Large intestine (tissue), 3 donors: ENCODE results near the gene TNS1. TPM values are rescaled to one million over a fixed set of nuclear protein-coding genes. Genes with fewer than 3 reads are reported as not detected.
"Not testable (repeated sequence)": the region's sequence is repeated elsewhere in the genome, so short reads cannot be mapped to it uniquely, and the experiment has no call there.

Experiments
- DNase-seq, 2 donors: peaks; one replicate each; pipeline versions ENCODE4 v3.0.0 to v3.0.0-alpha.2; 2013
- H3K27ac ChIP-seq: one replicate; pipeline ENCODE4 v1.5.1; 2013; ENCODE audit warnings: low read length
- H3K27me3 ChIP-seq: 2 replicates; pipeline ENCODE4 v1.6.1; 2013; ENCODE audit warnings: low read length; ENCODE audit not compliant: control insufficient read depth, insufficient read depth
- H3K36me3 ChIP-seq: 2 replicates; pipeline ENCODE4 v1.6.1; 2013; ENCODE audit warnings: low read length; ENCODE audit not compliant: control insufficient read depth, insufficient read depth
- H3K4me1 ChIP-seq: one replicate; pipeline ENCODE4 v1.6.1; 2013; ENCODE audit warnings: low read length; ENCODE audit not compliant: control insufficient read depth, insufficient read depth
- H3K4me3 ChIP-seq: one replicate; pipeline ENCODE4 v1.5.1; 2013; ENCODE audit warnings: low read length
- H3K9me3 ChIP-seq: one replicate; pipeline ENCODE4 v1.6.1; 2013; ENCODE audit warnings: mild to moderate bottlenecking, low read depth, low read length, moderate library complexity; ENCODE audit not compliant: control insufficient read depth
- WGBS: methylation state at CpG from one replicate; pipeline ENCODE4 v1.1.5; 2013; ENCODE audit warnings: low lambda C conversion rate; ENCODE audit not compliant: insufficient coverage; 5-methylcytosine and 5-hydroxymethylcytosine counted together
- polyA plus RNA-seq: library from polyadenylated mRNA; unstranded; fragments of 120-200 nt; gene quantifications from one replicate; pipeline ENCODE4 v1.2.1, GENCODE V29; 2013

The TNS1 gene
- polyA plus RNA-seq, 1 donor = 26.8 TPM

DNA sequence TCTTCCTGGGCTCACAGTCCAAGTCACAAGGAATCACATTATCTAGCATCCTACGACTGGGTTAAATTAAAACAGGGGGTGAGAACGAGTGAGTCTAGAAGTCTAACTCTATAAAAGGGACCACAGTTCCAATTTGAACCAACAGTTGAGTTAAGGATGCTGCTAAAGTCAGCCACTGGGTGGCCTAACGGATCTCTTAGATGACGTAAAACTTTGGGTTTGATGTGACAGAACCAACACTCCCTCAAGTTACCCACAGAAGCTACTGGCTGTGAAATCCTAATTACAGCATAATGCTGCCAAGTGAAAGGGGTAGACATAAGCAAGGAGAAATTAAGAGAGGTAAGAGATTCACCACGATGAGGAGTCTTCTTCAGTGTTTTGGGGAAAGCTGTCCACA is 33.6 kb upstream of the TNS1 start:
- Histone ChIP-seq H3K36me3 (no peaks in the 10 kb centered on the region), H3K4me1 (peaks cover 7% of the 10 kb centered on the region), H3K4me3 (no peak overlapping the region), H3K27me3 (peaks cover 48% of the 10 kb centered on the region), H3K27ac (no peak overlapping the region), H3K9me3 (peaks cover 3% of the 10 kb centered on the region)
- DNase-seq = no peak
- no CpG with 5 or more reads among the region's 5 CpGs for WGBS

GRCh38 chr2:218035463-218036100 is 32.8 kb upstream of the TNS1 start:
- Histone ChIP-seq H3K4me3 (no peak overlapping the region), H3K27me3 (peaks cover 49% of the 10 kb centered on the region), H3K27ac (no peak overlapping the region), H3K36me3 (no peaks in the 10 kb centered on the region), H3K9me3 (peaks cover 3% of the 10 kb centered on the region), H3K4me1 (peaks cover 7% of the 10 kb centered on the region)
- DNase-seq = no peak
- no CpG with 5 or more reads among the region's 12 CpGs for WGBS

DNA sequence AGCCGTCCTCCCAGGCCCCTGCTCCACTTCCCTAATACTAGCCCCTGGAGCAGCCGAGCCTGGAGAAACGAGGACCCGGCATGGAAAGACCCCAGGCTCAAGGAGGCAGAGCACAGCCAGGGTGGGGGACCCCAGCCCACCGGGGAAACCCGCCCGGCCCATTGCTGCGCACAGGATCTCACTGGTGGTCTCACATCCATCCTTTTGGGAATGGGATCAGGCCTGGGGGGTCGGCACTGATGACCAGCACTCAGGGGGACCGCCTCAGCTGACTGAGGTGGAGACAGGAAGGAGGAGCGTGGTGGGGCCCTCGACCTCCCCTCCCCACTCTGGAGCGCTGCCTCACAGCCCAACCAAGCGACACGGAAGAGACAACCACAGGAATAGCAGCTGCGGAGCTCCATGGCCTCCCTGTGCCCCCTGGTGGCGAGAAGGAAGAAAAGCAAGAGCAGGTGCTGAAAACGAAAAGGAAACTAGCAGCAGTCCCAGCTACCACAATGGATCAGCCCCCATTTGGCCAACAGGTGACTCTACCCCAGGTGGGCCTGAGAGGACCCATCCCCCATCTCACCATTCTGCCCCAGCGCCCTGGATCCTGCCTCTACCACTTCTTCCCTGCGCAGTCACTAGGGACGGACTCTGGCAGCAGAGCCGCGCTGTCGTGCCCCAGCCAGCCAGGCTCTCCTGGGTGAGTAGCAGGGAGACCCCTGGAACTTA is 31.9 kb upstream of the TNS1 start:
- peaks cover 44% of the 10 kb centered on the region for H3K27me3 ChIP-seq
- H3K4me1 ChIP-seq, H3K4me3 ChIP-seq, H3K9me3 ChIP-seq, H3K36me3 ChIP-seq, H3K27ac ChIP-seq: not testable (repeated sequence)
- peak; percentile 68 to 70 for DNase-seq
- no CpG with 5 or more reads among the region's 24 CpGs for WGBS

DNA sequence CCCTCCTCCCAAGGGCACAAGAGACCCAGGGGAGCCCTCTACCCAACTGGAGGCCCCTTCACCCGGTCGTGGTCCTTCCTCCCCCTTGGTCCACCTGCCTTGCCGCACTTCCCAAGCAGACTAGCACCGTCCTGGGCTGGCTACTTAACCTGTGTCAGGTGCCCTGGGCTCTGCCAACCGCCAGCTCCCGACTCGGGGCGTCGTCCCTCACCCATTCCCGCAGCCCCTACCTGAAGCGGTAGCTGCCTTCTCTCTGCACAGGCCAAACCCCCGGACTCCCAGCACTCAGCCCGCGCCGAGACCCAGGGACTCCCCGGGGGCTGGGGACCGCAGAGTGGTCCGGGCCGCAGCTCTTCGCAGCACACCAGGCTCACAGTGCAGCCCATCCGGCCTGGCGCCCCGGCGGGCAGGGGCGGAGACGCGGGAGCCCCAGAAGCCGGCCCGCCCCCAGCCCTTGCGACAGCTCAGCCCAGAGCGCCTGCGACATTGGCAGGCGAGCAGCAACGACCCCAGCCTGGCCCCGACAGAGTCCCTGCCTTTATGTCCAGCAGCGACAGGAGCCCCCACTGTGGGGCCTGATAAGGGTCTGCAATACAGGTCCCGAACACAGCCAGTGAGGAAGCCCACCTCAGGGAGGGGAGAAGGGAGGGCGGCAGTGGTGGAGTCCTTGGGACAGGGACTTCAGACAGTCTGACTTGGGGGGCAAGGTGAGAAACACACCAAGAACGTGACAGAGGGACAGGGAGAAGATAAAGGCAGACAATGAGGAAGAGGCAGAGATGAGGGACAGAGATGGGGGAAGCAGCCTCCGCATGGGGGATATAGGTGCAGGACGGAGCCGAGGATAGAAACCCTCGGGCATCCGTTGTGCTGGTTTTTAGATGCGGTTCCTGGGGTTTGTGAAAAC is 31.0 kb upstream of the TNS1 start:
- H3K36me3 ChIP-seq = no peaks in the 10 kb centered on the region
- peaks cover 3% of the 10 kb centered on the region for H3K9me3 ChIP-seq
- peaks cover 39% of the 10 kb centered on the region for H3K27me3 ChIP-seq
- peaks cover 7% of the 10 kb centered on the region for H3K4me1 ChIP-seq
- no peak for DNase-seq
- H3K4me3 ChIP-seq = no peak overlapping the region
- no CpG with 5 or more reads among the region's 45 CpGs for WGBS
- H3K27ac ChIP-seq = no peak overlapping the region

DNA sequence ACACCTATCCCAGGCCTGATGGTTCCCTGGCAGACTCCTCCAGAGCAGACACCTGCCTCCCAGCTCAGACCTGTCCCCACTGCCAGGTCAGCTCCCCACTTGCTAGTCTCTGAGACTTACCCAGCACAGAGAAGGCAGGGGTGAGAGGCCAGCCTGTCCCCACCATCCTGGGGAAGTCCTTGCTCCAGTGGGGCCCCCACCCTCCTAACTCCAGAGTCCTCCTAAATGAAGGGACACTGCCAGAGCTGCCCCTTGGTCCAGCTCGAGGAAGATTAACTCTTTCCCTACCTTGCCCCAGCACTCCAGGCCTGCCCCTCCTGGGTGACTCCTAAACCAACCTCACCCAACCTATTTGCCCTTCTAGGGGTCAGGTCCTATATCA is 30.4 kb upstream of the TNS1 start:
- Histone ChIP-seq H3K27ac (no peak overlapping the region), H3K4me3 (no peak overlapping the region), H3K4me1 (peaks cover 7% of the 10 kb centered on the region), H3K9me3 (peaks cover 3% of the 10 kb centered on the region), H3K27me3 (peaks cover 35% of the 10 kb centered on the region), H3K36me3 (no peaks in the 10 kb centered on the region)
- no CpG with 5 or more reads among the region's 1 CpG for WGBS
- no peak for DNase-seq

- DNase-seq = no peak
- no CpG with 5 or more reads among the region's 12 CpGs for WGBS
- no peak overlapping the region for H3K4me3 ChIP-seq
- H3K4me1 ChIP-seq = peaks cover 7% of the 10 kb centered on the region
- H3K36me3 ChIP-seq = no peaks in the 10 kb centered on the region
- H3K27ac ChIP-seq = no peak overlapping the region
- peaks cover 3% of the 10 kb centered on the region for H3K9me3 ChIP-seq
- H3K27me3 ChIP-seq = peaks cover 35% of the 10 kb centered on the region
Measured at GRCh38 chr2:218032336-218033171, 29.8 kb upstream of the TNS1 start.

DNA sequence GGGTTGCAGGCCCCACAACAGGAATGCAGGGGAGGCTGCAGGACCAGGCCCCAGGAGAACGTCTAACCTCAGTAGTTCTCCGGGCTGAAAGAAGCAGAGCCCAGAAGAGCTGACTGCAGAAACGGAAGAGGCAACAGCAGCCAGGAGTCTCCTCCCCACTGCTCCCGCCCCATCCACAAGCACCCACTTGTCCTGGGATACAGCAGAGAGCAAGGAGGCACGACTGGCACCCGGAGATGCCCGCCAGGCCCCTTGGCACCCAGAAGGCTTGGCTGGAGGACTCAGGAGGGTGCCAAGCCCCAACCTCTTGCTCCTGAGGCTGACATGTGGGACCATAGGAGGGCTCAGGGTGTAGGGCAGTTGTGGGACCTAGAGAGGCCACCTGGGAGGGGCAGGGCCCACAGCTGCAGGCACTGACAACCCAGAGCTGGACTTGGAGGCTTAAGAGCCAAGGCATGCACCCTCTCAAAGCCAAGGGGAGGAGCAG is 29.0 kb upstream of the TNS1 start:
- Histone ChIP-seq H3K4me1 (peaks cover 7% of the 10 kb centered on the region), H3K27ac (no peak overlapping the region), H3K4me3 (no peak overlapping the region), H3K27me3 (peaks cover 35% of the 10 kb centered on the region), H3K9me3 (peaks cover 3% of the 10 kb centered on the region), H3K36me3 (no peaks in the 10 kb centered on the region)
- DNase-seq = no peak
- WGBS = no CpG with 5 or more reads among the region's 7 CpGs

DNA sequence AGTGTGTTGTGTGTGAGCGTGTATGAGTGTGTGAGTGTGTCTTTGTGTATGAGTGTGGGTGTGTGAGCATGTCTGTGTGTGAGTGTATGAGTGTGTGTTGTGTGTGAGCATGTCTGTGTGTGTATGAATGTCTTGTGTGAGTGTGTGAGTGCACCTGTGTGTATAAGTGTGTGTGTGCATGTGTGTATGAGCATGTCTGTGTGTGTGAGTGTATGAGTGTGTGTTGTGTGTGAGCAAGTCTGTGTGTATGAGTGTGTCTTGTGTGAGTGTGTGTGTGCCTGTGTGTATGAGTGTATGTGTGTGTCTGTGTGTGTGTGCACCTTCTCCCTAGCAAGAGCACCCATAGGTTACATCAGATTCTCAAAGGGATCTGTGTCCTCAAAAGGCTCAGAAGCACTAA is 28.5 kb upstream of the TNS1 start:
- WGBS = no CpG with 5 or more reads among the region's 1 CpG
- H3K4me1 ChIP-seq = peaks cover 7% of the 10 kb centered on the region
- H3K27ac ChIP-seq = no peak overlapping the region
- no peak overlapping the region for H3K4me3 ChIP-seq
- no peaks in the 10 kb centered on the region for H3K36me3 ChIP-seq
- H3K27me3 ChIP-seq = peaks cover 35% of the 10 kb centered on the region
- H3K9me3 ChIP-seq = peaks cover 3% of the 10 kb centered on the region
- no peak for DNase-seq

GRCh38 chr2:218030409-218031195 is 27.8 kb upstream of the TNS1 start:
- Histone ChIP-seq H3K27me3 (peaks cover 35% of the 10 kb centered on the region), H3K9me3 (peaks cover 3% of the 10 kb centered on the region), H3K27ac (no peak overlapping the region), H3K36me3 (no peaks in the 10 kb centered on the region), H3K4me3 (no peak overlapping the region), H3K4me1 (peaks cover 7% of the 10 kb centered on the region)
- no CpG with 5 or more reads among the region's 7 CpGs for whole genome bisulfite sequencing
- no peak for DNase-seq
